ENCODE measurements around the gene CTSV.
A peak's percentile ranks its signal among the peaks of the same experiment; 100 is the strongest.
"Not testable (repeated sequence)": the region's sequence is repeated elsewhere in the genome, so short reads cannot be mapped to it uniquely, and the experiment has no call there.

The CTSV gene

DNA sequence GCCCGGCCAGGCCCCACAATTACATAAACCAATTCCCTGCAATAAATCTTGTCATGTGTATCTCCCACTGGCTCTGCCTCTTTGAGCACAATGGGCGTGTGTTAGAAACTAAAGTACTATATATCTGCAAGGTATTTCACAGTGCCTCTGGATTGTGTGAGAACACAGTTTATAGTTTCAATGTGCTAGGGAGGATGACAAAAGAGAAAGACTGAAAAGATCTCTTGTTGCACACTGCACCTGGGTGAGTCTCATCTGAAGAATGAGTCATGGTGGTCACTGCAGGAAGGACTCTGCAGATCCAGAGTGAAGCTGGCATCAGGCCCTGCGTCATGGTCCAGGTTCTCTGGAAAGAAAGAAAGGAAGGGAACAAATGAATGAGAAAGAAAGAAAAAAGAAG lies 20.7 kb upstream of the CTSV start:
- no peak overlapping the region for H3K4me3 ChIP-seq (ENCODE audit: low read depth, low read length)
- no peak for DNase-seq (ENCODE audit: low read depth)
- TF ChIP-seq, protein P1, sequence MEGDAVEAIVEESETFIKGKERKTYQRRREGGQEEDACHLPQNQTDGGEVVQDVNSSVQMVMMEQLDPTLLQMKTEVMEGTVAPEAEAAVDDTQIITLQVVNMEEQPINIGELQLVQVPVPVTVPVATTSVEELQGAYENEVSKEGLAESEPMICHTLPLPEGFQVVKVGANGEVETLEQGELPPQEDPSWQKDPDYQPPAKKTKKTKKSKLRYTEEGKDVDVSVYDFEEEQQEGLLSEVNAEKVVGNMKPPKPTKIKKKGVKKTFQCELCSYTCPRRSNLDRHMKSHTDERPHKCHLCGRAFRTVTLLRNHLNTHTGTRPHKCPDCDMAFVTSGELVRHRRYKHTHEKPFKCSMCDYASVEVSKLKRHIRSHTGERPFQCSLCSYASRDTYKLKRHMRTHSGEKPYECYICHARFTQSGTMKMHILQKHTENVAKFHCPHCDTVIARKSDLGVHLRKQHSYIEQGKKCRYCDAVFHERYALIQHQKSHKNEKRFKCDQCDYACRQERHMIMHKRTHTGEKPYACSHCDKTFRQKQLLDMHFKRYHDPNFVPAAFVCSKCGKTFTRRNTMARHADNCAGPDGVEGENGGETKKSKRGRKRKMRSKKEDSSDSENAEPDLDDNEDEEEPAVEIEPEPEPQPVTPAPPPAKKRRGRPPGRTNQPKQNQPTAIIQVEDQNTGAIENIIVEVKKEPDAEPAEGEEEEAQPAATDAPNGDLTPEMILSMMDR (IDR thresholded peaks at IDR 0.05; ENCODE audit: control insufficient read depth, extremely low read depth, insufficient read depth): no peak

DNA sequence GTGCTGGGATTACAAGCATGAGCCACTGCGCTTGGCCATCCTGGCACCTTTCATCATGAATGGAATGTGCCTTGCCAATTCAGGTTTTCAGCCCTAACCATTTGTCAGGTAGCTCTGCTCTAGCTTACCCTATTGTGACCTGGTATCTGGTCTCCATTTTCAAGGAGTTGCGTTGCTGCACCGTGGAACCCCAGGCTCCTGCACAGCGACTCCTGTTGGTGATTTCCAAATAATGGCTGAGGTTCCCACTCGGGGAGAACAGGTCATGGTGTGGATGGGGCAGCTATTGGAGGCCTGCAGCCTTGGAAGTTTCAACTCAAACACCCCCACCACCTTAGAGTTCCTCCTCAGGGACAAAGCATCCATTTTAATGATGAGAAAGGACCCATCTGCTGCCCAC lies 18.7 kb upstream of the CTSV start:
- TF ChIP-seq, protein P1 (IDR thresholded peaks at IDR 0.05; ENCODE audit: control insufficient read depth, extremely low read depth, insufficient read depth): no peak
- DNase-seq (ENCODE audit: low read depth): no peak
- H3K4me3 ChIP-seq (ENCODE audit: low read depth, low read length): no peak overlapping the region

GRCh38 chr9:97055891-97056290 lies 16.9 kb upstream of the CTSV start:
- H3K4me3 ChIP-seq (ENCODE audit: low read depth, low read length); DNase-seq (ENCODE audit: low read depth): not testable (repeated sequence)

GRCh38 chr9:97053717-97054116 lies 14.8 kb upstream of the CTSV start:
- TF ChIP-seq, protein P1 (IDR thresholded peaks at IDR 0.05; ENCODE audit: control insufficient read depth, extremely low read depth, insufficient read depth): no peak
- DNase-seq (ENCODE audit: low read depth): no peak
- H3K4me3 ChIP-seq (ENCODE audit: low read depth, low read length): no peak overlapping the region

DNA sequence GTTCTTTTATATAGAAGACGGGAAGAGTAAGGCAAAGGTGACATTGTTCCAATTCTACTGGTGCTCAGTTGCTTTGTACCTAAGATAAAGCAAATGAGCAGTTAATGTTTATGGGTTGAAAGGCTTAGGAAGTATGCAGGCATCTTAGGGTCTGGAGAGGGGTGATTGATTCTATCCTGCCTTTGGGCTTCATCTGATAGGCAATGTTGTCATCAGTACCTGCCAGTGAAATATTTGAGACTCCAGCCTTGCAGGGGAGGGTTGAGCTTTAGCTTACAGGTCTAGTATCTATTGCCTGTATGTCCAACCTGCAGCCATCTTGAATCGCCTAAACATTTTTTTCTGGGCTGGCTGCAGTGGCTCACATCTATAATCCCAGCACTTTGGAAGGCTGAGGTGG lies 13.8 kb upstream of the CTSV start:
- no peak for DNase-seq (ENCODE audit: low read depth)

DNA sequence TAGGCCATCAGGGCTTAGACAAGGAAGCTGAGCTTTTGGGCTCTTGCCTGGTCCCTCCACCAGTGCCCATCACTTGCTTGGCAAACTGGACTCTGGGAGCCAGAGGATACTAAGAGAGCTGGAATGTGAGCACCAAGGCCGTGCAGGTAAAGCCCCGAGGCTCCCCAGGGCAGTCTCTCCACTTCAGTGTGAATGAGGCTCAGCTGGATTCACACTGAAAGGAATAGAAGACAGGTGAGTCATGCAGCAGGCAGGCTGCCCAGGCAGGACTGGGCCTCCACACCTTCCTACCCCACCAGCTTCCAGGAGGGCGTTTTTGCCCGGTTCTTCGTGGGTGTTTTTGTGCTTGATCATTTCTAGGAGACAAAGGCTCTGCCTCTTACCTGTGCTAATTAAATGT lies 7.3 kb upstream of the CTSV start:
- DNase-seq (ENCODE audit: low read depth): peak; percentile 19
- no peak overlapping the region for H3K4me3 ChIP-seq (ENCODE audit: low read depth, low read length)
- TF ChIP-seq, protein P1 (IDR thresholded peaks at IDR 0.05; ENCODE audit: control insufficient read depth, extremely low read depth, insufficient read depth): no peak

More for the DNA sequence above, 13.8 kb upstream of the CTSV start:
- TF ChIP-seq, protein P1 (IDR thresholded peaks at IDR 0.05; ENCODE audit: control insufficient read depth, extremely low read depth, insufficient read depth): no peak
- H3K4me3 ChIP-seq (ENCODE audit: low read depth, low read length): no peak overlapping the region

DNA sequence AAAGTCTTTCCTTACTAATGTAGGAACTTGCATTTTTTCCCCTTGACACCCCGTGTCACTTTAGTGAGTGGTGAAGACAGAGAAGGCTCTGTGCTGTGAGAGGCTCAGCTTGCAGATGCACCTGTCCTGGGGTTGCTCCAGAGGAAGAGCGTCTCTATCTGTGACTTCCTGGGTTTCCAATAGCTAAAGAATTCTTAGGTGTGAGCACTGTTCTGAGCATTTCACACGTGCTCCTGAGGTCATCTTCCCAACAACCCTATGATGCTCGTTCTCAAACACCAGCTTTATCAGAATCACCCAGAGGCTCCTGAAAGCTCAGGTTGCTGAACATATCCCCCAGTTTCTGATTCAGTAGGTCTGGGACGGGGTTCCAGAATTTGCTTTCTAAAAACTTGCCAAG lies 6.4 kb upstream of the CTSV start:
- no peak for DNase-seq (ENCODE audit: low read depth)
- no peak overlapping the region for H3K4me3 ChIP-seq (ENCODE audit: low read depth, low read length)
- TF ChIP-seq, protein P1 (IDR thresholded peaks at IDR 0.05; ENCODE audit: control insufficient read depth, extremely low read depth, insufficient read depth): no peak
